Muscle of leg (tissue), 11 donors: Measurements from ENCODE around the gene LGR6. TPM values are rescaled to one million over a fixed set of nuclear protein-coding genes. Genes with fewer than 3 reads are reported as not detected.
A peak's percentile ranks its signal among the peaks of the same experiment; 100 is the strongest.

ENCODE experiments used
- DNase-seq: peaks from one replicate; pipeline ENCODE4 v3.0.0; 2013
- H3K27ac ChIP-seq: one replicate; pipeline ENCODE4 v1.5.1; 2013; ENCODE audit warnings: mild to moderate bottlenecking, low read length, control low read depth
- H3K27me3 ChIP-seq: one replicate; pipeline ENCODE4 v1.6.1; 2013; ENCODE audit warnings: low read length; ENCODE audit not compliant: control insufficient read depth, insufficient read depth
- H3K36me3 ChIP-seq: one replicate; pipeline ENCODE4 v1.6.1; 2013; ENCODE audit warnings: low read length; ENCODE audit not compliant: control insufficient read depth, insufficient read depth
- H3K4me1 ChIP-seq: one replicate; pipeline ENCODE4 v1.6.1; 2013; ENCODE audit warnings: low read length; ENCODE audit not compliant: control insufficient read depth, insufficient read depth
- H3K4me3 ChIP-seq: one replicate; pipeline ENCODE4 v1.5.1; 2013; ENCODE audit warnings: low read length, control low read depth
- H3K9me3 ChIP-seq: replicated peaks from 2 replicates; pipeline ENCODE4 v1.6.1; 2013; ENCODE audit warnings: low read depth, low read length; ENCODE audit not compliant: control insufficient read depth
- WGBS: methylation state at CpG from one replicate; pipeline ENCODE4 v1.1.5; 2013; ENCODE audit warnings: missing lambda C conversion rate; ENCODE audit not compliant: insufficient coverage; 5-methylcytosine and 5-hydroxymethylcytosine counted together
- polyA plus RNA-seq, 8 donors: library from polyadenylated mRNA; unstranded; fragments of 120-200 nt; gene quantifications; one replicate each; pipeline versions ENCODE4 v1.2.1 to v1.2.3, GENCODE V29; 2013; ENCODE audit warnings: inconsistent platforms in 1 of 8, low replicate concordance in 1 of 8; ENCODE audit not compliant: insufficient read length in 8 of 8, insufficient read depth in 1 of 8
- total RNA-seq: library from RNA; stranded (reverse); fragments of 120-200 nt; gene quantifications from one replicate; pipeline ENCODE4 v1.2.4, GENCODE V29; 2013

Gene LGR6
- total and polyA plus RNA-seq, 9 donors, result 0.09 to 4.2 (median 0.31) TPM

DNA sequence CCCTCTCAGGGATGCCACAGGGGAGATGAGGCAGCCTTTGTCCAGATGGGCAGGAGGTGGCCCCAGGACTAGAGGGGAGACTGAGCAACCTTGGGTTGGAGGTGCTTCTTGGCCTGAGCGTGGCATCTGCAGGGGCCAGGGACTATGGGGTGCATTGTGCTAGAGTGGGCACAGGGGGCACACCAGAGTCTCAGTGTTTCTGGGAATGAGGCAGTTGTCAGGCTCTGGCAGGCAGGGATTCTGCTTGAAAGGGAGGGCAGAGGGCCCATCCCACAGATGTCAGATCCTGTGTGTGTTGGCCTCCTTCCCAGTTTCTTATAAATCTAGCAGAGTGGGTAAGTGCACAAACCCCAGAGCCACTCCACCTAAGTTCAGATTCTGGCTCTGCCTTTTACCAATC lies 13.7 kb downstream of the LGR6 start:
- WGBS, result no CpG with 5 or more reads among the region's 1 CpG
- peaks cover 3% of the 10 kb centered on the region for H3K4me1 ChIP-seq
- H3K36me3 ChIP-seq, result no peaks in the 10 kb centered on the region
- no peak overlapping the region for H3K27ac ChIP-seq
- H3K9me3 ChIP-seq, result no peaks in the 10 kb centered on the region
- DNase-seq, result peak; percentile 51
- H3K27me3 ChIP-seq, result peaks cover 29% of the 10 kb centered on the region
- H3K4me3 ChIP-seq, result no peak overlapping the region

- Histone ChIP-seq H3K4me1 (peaks cover 3% of the 10 kb centered on the region), H3K4me3 (no peak overlapping the region), H3K36me3 (no peaks in the 10 kb centered on the region), H3K27me3 (peaks cover 40% of the 10 kb centered on the region), H3K9me3 (no peaks in the 10 kb centered on the region), H3K27ac (no peak overlapping the region)
- WGBS, result 80% methylated on average over 5 of the region's 11 CpGs
- no peak for DNase-seq
These were observed 14.8 kb downstream of the LGR6 start for GRCh38 chr1:202208351-202208857.

GRCh38 chr1:202210385-202210784 lies 16.8 kb downstream of the LGR6 start:
- peaks cover 60% of the 10 kb centered on the region for H3K27me3 ChIP-seq
- no peak overlapping the region for H3K4me3 ChIP-seq

GRCh38 chr1:202210969-202211368 lies 17.4 kb downstream of the LGR6 start:
- Histone ChIP-seq H3K9me3 (no peaks in the 10 kb centered on the region), H3K4me3 (no peak overlapping the region), H3K27me3 (peaks cover 66% of the 10 kb centered on the region), H3K36me3 (no peaks in the 10 kb centered on the region), H3K4me1 (peaks cover 13% of the 10 kb centered on the region), H3K27ac (no peak overlapping the region)
- WGBS, result no CpG with 5 or more reads among the region's 1 CpG
- no peak for DNase-seq

More at GRCh38 chr1:202210385-202210784, 16.8 kb downstream of the LGR6 start:
- Histone ChIP-seq H3K9me3 (no peaks in the 10 kb centered on the region), H3K27ac (no peak overlapping the region), H3K36me3 (no peaks in the 10 kb centered on the region), H3K4me1 (peaks cover 13% of the 10 kb centered on the region)
- WGBS, result 33% methylated on average over 1 of the region's 6 CpGs
- no peak for DNase-seq

- 86% methylated on average over 1 of the region's 1 CpG for WGBS
- peaks cover 78% of the 10 kb centered on the region for H3K27me3 ChIP-seq
These were observed 19.2 kb downstream of the LGR6 start for GRCh38 chr1:202212787-202213186.

DNA sequence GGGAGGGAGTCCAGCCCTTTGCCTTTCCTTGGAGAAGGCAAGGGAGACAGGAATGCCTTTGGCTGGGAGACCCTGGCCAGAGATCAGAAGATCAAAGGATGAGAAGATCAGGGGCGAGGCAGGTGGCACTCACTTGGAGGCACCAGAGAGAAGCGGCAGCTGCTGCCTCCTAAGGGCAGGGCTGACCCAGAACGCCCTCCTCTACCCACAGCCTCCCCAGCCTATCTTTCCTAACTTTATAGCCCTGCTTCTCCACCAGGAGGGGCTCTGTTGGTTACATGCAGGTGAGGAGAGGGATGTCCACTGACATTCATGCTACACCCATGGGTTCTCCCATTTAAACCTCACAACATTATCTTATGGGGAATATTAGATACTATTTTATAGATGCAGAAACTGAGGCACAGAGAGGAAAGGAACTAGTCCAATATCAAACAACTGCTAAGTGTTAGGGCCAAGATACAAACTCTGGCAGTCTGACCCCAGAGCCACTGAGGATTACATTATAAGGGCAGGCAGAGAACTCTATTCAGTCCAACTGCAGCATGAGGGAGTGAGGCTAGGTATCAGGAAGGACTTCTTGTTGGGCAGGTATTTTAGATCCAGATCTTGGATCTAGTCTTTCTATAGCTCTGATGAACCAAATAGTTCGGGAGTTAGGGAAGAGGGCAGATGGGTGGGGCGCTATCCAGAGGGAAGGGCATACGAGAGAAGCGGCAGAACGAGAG lies 19.9 kb downstream of the LGR6 start:
- peak overlapping the region; percentile 29 for H3K4me3 ChIP-seq
- no peaks in the 10 kb centered on the region for H3K9me3 ChIP-seq
- peaks cover 79% of the 10 kb centered on the region for H3K27me3 ChIP-seq
- DNase-seq, result no peak
- peaks cover 10% of the 10 kb centered on the region for H3K4me1 ChIP-seq
- no peaks in the 10 kb centered on the region for H3K36me3 ChIP-seq
- no peak overlapping the region for H3K27ac ChIP-seq
- WGBS, result 3% methylated on average over 5 of the region's 8 CpGs

More at GRCh38 chr1:202212787-202213186, 19.2 kb downstream of the LGR6 start:
- no peak for DNase-seq
- H3K9me3 ChIP-seq, result no peaks in the 10 kb centered on the region
- no peak overlapping the region for H3K27ac ChIP-seq
- H3K4me1 ChIP-seq, result peaks cover 10% of the 10 kb centered on the region
- no peaks in the 10 kb centered on the region for H3K36me3 ChIP-seq
- no peak overlapping the region for H3K4me3 ChIP-seq

GRCh38 chr1:202214089-202214843 lies 20.7 kb downstream of the LGR6 start:
- Histone ChIP-seq H3K27ac (no peak overlapping the region), H3K4me3 (peak overlapping the region; percentile 29), H3K36me3 (no peaks in the 10 kb centered on the region), H3K4me1 (peaks cover 10% of the 10 kb centered on the region), H3K9me3 (no peaks in the 10 kb centered on the region), H3K27me3 (peaks cover 81% of the 10 kb centered on the region)
- WGBS, result 4% methylated on average over 41 of the region's 56 CpGs
- DNase-seq, result no peak

GRCh38 chr1:202215472-202216130 lies 22.0 kb downstream of the LGR6 start:
- Histone ChIP-seq H3K36me3 (no peaks in the 10 kb centered on the region), H3K27me3 (peaks cover 75% of the 10 kb centered on the region), H3K4me1 (peaks cover 10% of the 10 kb centered on the region), H3K4me3 (no peak overlapping the region), H3K9me3 (no peaks in the 10 kb centered on the region), H3K27ac (no peak overlapping the region)
- 75% methylated on average over 7 of the region's 10 CpGs for WGBS
- DNase-seq, result no peak

GRCh38 chr1:202216691-202217090 lies 23.1 kb downstream of the LGR6 start:
- Histone ChIP-seq H3K27ac (no peak overlapping the region), H3K9me3 (no peaks in the 10 kb centered on the region), H3K27me3 (peaks cover 73% of the 10 kb centered on the region), H3K4me1 (peaks cover 10% of the 10 kb centered on the region), H3K36me3 (no peaks in the 10 kb centered on the region), H3K4me3 (no peak overlapping the region)
- WGBS, result 80% methylated on average over 1 of the region's 4 CpGs
- no peak for DNase-seq

GRCh38 chr1:202217516-202217915 lies 23.9 kb downstream of the LGR6 start:
- no peak for DNase-seq
- H3K9me3 ChIP-seq, result no peaks in the 10 kb centered on the region
- H3K4me1 ChIP-seq, result peaks cover 10% of the 10 kb centered on the region
- H3K27me3 ChIP-seq, result peaks cover 71% of the 10 kb centered on the region
- no peak overlapping the region for H3K27ac ChIP-seq
- H3K36me3 ChIP-seq, result no peaks in the 10 kb centered on the region
- H3K4me3 ChIP-seq, result no peak overlapping the region
- WGBS, result 67% methylated on average over 2 of the region's 3 CpGs
